ENCODE data around the gene MT1B.
"Not testable (repeated sequence)": the region's sequence is repeated elsewhere in the genome, so short reads cannot be mapped to it uniquely, and the experiment has no call there.

MT1B gene

GRCh38 chr16:56669840-56670619, 18.3 kb downstream of the MT1B start:
- DNase-seq: no peak

DNA sequence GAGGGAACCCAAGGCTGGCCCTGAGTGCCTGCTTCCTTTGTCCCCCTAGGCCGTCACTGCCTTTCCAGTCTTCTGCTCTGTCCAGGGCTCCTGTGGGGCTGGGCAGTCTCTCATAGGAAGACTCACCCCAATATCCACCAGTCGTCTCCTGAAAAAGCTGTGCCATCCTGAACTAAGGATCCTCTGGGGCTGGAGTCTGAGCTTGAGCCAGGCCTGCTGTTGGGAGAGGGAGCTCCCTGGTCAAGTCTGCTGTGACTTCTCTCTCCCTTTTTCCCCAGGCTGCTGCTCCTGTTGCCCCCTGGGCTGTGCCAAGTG, 18.9 kb downstream of the MT1B start:
- DNase-seq: no peak

DNA sequence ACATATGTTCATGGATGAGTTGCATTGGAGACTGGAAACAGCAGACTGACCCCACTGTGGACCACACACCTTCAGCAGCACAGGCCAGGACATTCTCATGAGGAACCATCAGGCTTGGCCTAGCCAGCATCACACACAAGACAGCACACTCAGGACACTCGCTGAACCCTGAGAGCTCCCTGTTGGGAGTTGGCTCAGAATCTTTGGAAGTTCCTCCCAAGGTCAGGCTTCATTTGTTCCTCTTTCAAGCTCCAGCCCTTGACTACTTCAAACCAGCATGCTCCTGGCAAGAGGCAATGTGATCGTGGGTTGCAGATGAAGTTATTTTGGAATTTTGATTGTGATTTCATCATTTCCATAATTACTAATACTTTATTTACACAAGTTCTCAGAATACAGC, 20.0 kb downstream of the MT1B start:
- not testable (repeated sequence) for DNase-seq

GRCh38 chr16:56672171-56672570, 20.5 kb downstream of the MT1B start:
- not testable (repeated sequence) for DNase-seq

DNA sequence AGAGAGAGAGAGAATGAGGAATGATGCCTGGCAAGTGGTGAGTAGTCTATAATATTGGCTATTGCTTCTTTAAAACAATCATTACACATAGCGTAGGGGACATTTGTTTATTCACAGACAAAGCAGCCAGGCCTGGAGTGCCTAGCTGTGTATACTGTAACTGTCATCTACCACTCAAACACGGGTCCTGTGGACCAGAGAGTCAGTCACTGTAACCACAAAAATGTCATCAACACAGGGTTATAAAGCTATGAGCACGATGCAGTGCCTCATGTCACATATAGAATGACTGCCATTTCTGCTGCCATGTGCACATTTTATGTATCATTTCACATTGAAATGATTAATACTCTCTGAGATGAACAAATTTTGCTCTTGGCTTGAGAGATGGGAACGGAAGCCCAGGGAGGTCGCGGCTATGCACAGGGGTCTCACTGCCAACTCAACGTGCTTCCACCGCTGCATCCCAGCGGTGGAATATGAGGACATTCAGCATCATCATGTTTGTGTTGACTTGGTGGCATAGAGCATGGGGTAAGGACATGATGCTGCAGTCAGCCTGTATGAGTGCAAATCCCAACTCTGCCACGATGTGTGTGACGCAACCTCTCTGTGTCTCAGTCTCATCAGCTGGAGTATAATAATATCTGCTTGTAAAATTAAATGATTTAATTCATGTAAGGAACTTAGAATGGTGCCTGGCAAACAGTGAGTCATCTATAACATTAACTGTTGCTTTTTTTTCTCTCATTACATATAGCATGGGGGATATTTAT, 21.3 kb downstream of the MT1B start:
- DNase-seq: no peak

- DNase-seq: no peak
Measured at GRCh38 chr16:56673921-56674320, 22.2 kb downstream of the MT1B start.

DNA sequence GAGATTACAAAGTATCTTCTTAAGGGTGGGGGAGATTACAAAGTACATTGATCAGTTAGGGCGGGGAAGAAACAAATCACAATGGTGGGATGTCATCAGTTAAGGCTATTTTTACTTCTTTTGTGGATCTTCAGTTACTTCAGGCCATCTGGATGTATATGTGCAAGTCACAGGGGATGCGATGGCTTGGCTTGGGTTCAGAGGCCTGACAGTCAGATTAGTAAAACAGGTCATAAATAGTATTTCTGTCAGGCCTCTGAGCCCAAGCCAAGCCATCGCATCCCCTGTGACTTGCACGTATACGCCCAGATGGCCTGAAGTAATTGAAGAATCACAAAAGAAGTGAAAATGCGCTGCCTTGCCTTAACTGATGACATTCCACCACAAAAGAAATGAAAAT, 22.9 kb downstream of the MT1B start:
- DNase-seq: not testable (repeated sequence)

DNA sequence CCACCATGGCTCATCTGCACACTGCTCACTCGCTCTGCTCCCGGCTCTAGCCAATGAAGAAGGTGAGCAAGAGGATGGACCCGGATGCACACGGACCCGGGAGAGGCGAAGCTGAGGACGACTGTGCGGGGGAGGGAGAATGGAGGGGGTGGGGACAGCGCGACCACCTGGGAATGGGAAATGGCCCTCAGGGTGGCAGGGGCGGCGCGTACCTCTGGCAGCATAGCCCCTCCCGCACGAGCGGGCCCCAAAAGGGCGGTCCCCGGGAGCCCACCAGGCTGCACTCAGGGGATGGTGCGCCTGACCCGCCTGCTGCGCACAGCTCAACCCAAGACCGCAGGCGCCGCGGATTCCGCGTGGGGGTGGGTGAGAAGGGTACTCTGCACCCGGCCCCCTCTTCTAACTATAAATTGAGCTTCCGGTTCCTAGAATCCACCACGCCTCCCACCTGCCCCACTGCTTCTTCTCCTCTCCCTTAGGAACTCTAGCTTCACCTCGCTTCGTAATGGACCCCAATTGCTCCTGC, 24.1 kb downstream of the MT1B start:
- no peak for DNase-seq

- no peak for DNase-seq
Measured at GRCh38 chr16:56677474-56677873, 25.8 kb downstream of the MT1B start.

GRCh38 chr16:56679078-56679730, 27.5 kb downstream of the MT1B start:
- DNase-seq: no peak

- DNase-seq: no peak
Measured at GRCh38 chr16:56679818-56680217, 28.1 kb downstream of the MT1B start.

- peak; percentile 79 for DNase-seq
Measured at GRCh38 chr16:56681939-56682702, 30.4 kb downstream of the MT1B start, which contains the start of gene MT1X. MT1X (plus strand) TSS chr16:56682470; CDS start chr16:56682541, 71 bp downstream.

- no peak for DNase-seq
Measured at GRCh38 chr16:56682703-56683397, 31.2 kb downstream of the MT1B start.

GRCh38 chr16:56683424-56684172, 31.9 kb downstream of the MT1B start:
- DNase-seq: no peak

- DNase-seq: no peak
Measured at GRCh38 chr16:56684256-56684925, 32.7 kb downstream of the MT1B start.

- DNase-seq: no peak
Measured at GRCh38 chr16:56684926-56685590, 33.4 kb downstream of the MT1B start.

DNA sequence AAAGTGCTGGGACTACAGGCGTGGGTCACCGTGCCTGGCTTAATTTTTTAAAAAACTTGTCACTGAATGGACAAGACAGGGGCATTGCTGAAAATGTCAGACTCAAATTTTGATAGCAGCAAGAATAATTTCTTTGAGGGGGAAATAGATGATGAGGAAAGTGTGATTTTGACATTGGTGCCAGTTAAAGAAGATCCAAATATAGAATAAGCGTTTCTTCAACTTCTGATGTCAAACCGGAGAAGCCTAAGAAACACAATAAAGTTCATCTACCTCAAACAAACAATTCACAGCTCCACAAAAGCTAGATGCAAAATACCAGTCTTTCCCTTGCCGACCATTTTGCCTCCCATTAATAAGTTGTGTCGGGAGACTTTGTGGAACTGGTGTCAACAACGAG, 35.1 kb downstream of the MT1B start:
- DNase-seq: no peak

DNA sequence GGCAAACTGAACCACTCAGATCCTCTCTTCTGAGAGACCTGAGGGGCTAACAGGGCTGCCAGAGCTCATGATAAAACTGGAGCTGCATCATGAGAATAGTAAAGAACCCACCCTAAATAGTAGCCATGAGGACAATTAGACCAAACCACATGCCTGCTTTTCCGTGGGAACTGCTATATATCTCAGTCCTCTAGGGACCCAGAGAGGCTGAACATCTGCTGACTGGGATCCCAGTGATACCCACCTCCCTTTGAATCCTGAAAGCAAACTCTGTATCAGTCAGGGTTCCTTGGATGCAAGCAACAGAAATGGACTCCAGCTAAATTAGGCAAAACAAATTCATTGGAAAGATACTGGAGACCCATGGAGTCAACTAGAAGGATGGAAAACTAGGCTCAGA, 37.1 kb downstream of the MT1B start:
- no peak for DNase-seq

DNA sequence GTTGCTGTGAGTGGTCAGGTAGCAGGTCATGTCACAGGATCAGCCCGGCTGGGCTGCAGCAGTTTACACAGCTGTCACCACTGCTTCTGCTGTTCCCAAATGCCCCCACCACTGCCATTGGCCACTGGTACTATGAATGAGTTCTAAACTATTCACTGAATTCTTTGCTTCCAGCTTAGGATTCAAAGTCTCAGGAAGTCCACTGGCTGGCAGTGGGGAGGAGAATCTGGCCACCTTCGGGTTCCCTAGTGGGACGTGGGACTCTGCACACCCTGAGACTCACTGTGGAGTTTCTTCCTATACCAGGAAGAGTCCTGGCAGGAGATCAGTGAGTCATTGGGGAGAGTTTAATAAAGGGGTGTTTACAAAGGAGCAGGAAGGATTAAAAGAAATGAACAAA, 37.5 kb downstream of the MT1B start:
- DNase-seq: no peak

GRCh38 chr16:56690420-56691122, 38.9 kb downstream of the MT1B start:
- no peak for DNase-seq
